Fibroblast of skin of left biceps (primary cell): ENCODE results near the gene ZNF778.
"Not testable (repeated sequence)": the region's sequence is repeated elsewhere in the genome, so short reads cannot be mapped to it uniquely, and the experiment has no call there.

ENCODE experiments used
- DNase-seq, 2 experiments: peaks; one replicate each; pipeline ENCODE4 v3.0.0-alpha.2; 2013; ENCODE audit warnings: low read depth in 2 of 2

ZNF778 gene

DNA sequence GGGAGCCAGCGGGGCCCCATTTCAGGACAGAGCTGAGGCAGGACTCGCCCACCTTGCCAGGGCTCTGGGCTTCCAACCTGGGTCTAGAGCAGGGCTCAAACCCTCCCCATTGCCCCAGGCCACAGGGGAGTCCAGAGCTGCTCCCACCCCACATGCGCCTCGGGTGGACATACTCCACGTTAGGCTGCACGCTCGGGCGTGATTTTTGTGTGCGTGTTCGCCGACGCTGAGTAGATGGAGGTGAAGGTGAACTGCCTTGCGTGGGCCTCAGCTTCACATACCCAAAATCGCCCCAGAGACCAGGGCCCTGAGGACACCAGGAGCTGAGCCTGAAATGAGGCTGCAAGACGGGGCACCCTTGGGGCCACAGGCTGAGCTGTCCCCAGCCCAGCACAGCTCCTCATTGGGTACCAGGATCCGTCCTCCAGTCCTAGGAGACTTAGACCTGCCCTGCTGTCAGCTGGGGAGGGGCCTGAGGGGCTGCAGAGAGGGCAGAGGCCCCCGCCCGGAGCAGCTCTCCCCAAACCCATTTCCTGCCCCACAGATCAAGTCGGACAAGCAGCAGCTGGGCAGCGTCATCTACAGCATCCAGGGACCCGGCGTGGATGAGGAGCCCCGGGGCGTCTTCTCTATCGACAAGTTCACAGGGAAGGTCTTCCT, 37.7 kb upstream of the ZNF778 start:
- no peak for DNase-seq

DNA sequence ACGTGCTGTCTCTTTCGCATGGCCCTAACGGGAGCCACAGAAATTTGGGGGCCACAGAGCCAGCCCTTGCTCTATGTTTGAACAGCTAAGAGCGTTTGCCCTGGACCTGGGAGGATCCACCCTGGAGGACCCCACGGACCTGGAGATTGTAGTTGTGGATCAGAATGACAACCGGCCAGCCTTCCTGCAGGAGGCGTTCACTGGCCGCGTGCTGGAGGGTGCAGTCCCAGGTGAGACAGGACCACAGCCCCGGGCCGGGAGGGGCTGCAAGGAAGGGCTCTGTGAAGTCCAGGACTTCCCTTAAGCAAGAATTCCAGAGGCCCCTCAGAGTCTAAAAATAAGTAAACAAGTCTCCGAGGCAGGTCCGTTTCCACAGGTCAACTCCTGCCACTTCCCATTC, 34.0 kb upstream of the ZNF778 start:
- no peak for DNase-seq

DNA sequence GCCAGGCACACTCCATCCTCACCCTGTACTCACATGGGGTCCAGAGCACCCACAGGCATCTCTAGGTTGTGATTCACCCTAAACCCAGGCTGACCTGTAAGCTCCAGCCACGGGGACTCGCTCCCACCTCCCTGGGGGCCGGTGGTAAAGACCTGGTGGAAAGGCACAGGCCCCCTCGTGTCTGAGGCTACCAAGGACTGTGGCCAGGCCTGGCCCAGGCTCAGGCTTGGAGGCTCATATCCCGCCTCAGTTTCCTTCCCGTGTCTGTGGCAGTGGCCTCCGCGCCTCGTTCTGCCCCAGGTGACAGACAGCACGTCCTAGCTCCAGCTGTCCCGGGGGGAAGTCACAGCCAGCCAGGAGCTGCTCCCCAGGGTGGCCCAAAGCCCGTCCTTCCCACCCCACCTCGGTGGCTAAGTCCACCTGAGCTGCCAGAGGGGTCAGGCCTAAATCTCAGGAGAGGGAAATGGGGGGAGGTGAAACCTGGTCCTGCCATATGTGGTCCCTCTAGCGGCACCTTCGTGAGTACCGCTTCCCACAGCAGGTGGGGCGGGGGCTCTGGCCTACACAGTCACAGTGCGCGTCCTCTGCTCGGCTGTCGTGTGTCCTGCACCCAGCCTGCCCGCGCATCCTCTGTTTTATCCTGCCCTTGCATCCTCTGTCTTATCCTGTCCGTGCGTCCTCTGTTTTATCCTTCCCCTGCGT, 33.4 kb upstream of the ZNF778 start:
- DNase-seq = no peak

DNA sequence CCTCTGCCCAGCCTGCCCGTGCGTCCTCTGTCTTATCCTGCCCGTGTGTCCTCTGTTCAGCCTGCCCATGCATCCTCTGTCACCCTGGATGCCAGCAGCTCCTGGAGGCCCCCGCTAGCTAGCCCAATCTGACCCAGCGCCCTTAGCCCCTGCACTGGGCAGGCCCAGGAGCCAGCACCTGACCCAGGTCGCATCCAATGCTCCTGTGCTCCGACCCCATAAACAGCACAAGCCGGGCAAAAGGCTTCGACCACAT, 32.9 kb upstream of the ZNF778 start:
- no peak for DNase-seq

DNA sequence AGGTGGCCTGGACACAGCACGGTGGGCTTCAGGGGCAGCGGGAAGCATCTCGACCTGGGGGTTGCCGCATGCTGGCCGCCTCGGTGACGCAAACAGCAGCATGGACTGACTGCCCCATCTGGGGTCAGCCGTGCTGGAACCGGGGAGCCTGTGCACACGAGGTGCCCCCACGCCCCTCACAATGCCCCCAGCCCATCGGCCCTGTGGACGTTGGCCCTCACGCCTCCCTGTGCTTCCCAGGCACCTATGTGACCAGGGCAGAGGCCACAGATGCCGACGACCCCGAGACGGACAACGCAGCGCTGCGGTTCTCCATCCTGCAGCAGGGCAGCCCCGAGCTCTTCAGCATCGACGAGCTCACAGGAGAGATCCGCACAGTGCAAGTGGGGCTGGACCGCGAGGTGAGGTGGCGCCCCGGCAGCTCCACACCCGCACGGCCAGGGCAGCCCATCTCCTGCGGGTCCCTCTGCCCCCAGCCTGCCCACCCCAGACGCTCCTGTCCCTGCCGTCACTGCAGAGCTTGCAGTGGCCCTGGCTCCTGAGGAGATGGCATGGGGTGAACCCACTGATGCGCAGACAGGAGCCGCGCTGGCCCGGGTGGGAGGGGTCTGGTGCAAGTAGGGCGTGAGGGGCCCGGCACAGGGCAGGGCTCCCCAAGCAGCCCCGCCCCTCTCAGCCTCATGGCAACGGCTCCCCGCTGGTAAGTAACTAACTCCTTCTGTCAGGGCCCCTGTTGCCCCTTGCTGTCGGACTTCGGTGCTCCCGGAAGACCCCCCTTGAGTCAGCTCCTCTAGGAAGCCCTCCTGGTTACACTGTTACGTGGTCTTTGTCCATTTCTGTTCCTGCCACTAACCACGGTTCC, 32.3 kb upstream of the ZNF778 start:
- no peak for DNase-seq

DNA sequence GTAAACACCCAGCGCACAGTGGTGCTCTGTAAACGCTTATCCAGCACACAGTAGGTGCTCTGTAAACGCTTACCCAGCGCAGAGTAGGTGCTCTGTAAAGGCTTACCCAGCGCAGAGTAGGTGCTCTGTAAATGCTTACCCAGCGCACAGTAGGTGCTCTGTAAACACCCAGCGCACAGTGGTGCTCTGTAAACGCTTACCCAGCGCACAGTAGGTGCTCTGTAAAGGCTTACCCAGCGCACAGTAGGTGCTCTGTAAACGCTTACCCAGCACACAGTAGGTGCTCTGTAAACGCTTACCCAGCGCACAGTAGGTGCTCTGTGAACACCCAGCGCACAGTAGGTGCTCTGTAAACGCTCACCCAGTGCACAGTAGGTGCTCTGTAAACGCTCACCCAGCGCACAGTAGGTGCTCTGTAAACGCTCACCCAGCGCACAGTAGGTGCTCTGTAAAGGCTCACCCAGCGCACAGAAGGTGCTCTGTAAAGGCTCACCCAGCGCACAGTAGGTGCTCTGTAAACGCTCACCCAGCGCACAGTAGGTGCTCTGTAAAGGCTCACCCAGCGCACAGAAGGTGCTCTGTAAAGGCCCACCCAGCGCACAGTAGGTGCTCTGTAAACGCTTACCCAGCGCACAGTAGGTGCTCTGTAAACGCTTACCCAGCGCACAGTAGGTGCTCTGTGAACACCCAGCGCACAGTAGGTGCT, 31.5 kb upstream of the ZNF778 start:
- DNase-seq = not testable (repeated sequence)

DNA sequence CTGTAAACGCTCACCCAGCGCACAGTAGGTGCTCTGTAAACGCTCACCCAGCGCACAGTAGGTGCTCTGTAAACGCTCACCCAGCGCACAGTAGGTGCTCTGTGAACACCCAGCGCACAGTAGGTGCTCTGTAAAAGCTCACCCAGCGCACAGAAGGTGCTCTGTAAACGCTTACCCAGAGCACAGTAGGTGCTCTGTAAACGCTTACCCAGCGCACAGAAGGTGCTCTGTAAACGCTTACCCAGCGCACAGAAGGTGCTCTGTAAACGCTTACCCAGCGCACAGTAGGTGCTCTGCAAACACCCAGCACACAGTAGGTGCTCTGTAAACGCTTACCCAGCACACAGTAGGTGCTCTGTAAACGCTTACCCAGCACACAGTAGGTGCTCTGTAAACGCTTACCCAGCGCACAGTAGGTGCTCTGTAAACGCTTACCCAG, 30.9 kb upstream of the ZNF778 start:
- DNase-seq = not testable (repeated sequence)

DNA sequence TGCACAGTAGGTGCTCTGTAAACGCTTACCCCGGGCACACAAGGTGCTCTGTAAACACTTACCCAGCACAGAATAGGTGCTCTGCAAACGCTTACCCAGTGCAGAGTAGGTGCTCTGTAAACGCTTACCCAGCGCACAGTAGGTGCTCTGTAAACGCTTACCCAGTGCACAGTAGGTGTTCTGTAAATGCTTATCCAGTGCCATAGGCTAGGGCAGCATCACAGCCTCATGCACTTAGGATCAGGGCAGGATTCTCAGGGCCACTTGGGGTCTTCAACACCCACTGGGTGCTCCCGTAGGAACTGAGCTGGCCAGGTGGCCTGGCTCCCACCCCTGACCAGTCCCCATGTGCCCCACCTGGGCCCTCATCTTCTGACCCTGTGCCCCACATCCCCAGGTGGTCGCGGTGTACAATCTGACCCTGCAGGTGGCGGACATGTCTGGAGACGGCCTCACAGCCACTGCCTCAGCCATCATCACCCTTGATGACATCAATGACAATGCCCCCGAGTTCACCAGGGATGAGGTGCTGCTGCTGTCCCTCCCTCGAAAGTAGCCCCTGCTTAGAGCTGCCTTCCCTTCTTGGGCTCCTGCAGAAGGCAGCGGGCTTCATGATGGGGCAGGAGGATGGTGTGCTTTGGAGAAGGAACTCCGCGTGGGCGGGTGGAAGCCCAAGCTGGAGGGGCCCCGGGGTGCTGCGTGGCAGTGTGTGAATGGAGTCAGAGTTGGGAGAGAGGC, 30.3 kb upstream of the ZNF778 start:
- DNase-seq = no peak

DNA sequence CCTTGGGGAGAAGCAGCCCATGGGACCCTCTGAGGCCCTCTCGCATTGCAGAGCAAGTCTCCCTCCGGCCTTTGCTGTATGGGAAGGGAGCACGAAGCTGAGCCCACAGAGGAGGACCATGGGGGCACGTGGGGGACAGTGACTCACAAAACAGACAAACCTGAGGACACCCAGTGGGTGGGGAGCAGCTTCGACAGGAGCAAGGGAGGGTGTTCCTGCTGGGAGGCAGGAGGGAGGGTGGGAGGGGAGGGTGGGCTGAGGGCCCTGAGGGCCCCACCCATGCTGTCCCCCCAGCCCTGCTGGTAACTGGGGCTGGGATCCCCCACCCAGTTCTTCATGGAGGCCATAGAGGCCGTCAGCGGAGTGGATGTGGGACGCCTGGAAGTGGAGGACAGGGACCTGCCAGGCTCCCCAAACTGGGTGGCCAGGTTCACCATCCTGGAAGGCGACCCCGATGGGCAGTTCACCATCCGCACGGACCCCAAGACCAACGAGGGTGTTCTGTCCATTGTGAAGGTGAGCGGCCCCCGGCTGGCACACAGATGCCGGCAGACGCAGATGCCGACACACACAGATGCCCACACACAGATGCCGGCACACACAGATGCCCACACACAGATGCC, 29.6 kb upstream of the ZNF778 start:
- no peak for DNase-seq

DNA sequence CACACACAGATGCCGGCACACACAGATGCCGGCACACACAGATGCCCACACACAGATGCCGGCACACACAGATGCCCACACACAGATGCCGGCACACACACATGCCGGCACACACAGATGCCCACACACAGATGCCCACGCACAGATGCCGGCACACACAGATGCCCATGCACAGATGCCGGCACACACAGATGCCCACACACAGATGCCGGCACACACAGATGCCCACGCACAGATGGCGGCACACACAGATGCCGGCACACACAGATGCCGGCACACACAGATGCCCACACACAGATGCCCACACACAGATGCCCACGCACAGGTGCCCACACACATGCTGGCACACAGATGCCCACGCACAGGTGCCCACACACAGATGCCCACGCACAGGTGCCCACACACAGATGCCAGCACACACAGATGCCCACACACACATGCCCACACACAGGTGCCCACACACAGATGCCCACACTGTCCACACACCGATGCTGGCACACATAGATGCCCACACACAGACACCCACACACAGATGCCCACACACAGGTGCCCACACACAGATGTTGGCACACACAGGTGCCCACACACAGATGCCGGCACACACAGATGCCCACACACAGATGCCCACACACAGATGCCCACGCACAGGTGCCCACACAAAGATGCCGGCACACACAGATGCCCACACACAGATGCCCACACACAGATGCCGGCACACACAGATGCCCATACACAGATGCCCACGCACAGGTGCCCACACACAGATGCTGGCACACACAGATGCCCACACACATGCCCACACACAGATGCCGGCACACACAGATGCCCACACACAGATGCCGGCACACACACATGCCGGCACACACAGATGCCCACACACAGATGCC, 28.8 kb upstream of the ZNF778 start:
- DNase-seq = not testable (repeated sequence)

DNA sequence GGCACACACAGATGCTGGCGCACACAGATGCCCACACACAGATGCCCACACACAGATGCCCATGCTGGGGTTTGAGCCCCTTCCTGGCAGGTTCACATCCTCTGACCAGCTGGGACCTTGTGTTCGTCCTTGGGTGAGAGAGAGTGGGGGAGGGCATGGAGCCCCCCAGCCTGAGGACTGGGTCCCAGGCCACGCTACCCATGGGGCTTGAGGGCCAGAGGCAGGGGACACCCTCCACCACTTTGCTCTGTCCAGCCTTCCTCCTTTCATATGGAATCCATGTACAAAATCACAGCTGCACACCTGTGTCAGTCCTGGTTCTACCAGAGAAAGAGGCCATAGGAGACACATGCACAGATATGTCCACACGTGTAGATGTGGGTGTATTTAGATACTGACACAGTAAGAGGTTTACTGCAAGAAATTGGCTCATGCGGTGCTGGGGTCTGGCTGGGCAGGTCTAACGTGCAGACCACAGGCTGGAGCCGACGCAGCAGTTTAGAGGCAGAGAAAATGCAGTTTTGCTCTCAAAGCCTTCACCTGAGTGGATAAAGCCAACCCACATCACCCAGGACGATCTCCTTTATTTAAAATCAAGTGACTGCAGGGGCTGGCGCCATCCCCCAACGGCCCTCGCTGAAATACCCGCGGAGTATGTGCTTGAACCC, 28.0 kb upstream of the ZNF778 start:
- DNase-seq = no peak

DNA sequence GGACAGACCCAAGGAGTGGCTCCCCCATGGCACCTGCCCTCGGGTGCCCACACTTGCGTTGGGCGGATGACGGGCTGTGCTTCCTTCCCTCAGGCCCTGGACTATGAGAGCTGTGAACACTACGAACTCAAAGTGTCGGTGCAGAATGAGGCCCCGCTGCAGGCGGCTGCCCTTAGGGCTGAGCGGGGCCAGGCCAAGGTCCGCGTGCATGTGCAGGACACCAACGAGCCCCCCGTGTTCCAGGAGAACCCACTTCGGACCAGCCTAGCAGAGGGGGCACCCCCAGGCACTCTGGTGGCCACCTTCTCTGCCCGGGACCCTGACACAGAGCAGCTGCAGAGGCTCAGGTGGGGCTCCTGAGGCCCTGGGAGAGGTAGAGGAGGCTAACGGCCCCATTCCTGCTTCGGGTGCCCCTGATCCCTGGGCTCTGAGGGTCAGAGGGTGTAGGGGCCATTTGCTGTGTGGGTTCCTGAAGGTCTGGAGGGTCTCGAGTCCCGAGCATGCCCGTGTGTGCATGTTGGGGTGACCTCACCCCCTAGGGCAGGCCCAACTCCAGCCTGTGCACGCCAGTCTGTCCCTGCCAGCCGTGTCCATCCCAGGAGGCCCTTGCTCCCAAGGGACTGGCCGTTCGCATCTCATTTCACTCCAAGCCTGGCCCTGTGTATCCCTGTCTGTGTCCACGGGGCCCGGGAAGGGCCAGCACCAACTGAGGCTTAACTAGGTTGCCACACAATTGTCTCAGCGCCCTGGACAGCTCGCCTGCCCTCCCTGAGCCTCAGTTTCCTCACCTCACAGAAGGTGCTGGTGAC, 27.1 kb upstream of the ZNF778 start:
- DNase-seq = no peak

DNA sequence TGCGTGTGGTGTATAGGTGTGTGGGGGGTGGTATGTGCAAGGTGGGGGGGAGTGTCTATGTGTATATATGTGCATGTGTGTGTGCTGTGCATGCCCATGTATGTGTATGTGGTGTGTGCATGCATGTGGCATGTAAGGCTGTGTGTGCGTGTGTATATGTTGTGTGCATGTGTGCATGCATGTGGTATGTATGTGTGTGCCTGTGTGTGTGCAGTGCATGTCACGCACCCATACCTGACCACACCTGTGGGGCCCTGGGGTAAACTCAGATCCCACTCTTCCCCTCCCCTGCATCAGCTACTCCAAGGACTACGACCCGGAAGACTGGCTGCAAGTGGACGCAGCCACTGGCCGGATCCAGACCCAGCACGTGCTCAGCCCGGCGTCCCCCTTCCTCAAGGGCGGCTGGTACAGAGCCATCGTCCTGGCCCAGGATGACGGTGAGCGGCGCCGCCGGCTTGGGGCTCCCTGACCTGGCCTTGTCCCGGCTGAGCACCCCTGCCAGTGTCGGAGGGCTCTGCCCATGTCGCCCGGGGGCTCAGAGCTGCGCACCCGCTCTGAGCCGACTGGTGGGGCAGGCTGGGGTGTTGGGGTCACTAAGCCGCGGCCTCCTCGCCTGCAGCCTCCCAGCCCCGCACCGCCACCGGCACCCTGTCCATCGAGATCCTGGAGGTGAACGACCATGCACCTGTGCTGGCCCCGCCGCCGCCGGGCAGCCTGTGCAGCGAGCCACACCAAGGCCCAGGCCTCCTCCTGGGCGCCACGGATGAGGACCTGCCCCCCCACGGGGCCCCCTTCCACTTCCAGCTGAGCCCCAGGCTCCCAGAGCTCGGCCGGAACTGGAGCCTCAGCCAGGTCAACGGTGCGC, 26.2 kb upstream of the ZNF778 start:
- DNase-seq = no peak

DNA sequence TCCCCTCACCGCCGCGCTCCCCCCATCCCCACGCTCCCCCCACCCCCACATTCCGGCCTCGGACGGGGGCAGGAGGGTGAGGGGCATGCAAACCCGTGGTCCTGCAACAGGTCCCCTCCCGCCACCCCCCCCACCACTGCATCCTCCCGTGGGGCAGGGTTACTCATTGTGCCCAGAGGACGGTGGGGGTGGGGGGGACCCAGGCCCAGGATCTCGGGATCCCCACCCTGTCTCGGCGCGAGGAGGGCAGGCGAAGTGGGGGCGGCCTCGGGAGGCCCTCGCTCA, 25.7 kb upstream of the ZNF778 start:
- DNase-seq = no peak

DNA sequence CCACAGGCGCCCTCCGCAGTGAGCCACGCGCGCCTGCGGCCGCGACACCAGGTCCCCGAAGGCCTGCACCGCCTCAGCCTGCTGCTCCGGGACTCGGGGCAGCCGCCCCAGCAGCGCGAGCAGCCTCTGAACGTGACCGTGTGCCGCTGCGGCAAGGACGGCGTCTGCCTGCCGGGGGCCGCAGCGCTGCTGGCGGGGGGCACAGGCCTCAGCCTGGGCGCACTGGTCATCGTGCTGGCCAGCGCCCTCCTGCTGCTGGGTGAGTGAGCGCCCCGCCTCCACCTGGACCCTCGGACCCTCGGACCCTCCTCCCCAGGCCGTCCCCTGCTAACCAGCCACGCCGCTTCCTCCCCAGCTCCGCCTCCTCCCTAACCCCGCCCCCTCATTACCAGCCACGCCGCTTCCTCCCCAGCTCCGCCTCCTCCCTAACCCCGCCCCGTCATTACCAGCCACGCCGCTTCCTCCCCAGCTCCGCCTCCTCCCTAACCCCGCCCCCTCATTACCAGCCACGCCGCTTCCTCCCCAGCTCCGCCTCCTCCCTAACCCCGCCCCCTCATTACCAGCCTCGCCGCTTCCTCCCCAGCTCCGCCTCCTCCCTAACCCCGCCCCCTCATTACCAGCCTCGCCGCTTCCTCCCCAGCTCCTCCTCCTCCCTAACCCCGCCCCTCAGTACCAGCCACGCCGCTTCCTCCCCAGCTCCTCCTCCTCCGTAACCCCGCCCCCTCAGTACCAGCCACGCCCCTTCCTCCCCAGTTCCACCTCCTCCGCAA, 25.1 kb upstream of the ZNF778 start:
- peak; percentile 83 to 84 for DNase-seq

DNA sequence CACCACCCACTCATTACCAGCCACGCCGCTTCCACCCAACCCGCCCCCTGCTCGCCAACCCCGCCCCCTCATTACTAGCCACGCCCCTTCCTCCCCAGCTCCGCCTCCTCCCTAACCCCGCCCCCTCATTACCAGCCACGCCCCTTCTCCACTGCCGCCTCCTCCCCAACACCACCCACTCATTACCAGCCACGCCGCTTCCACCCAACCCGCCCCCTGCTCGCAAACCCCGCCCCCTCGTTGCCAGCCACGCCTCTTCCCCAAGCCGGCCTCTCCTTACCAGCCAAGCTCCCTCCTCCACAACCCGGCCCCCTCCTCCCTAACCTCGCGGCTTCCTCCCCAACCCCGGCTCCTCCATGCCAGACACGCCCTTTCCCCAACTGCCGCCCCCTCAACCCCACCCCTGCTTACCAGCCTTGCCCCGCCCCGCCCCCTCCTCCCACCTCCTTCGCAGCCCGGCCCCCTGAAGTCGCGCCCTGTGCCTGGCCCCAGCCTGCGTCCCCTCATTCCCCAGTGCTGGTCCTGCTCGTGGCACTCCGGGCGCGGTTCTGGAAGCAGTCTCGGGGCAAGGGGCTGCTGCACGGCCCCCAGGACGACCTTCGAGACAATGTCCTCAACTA, 24.4 kb upstream of the ZNF778 start:
- peak; percentile 65 to 67 for DNase-seq
